Mesenteric fat pad (tissue), 1 donor: ENCODE data around the gene TYW1B. TPM values are rescaled to one million over a fixed set of nuclear protein-coding genes. Genes with fewer than 3 reads are reported as not detected.
"Not testable (repeated sequence)": the region's sequence is repeated elsewhere in the genome, so short reads cannot be mapped to it uniquely, and the experiment has no call there.

Experiments used
- DNase-seq: peaks from one replicate; pipeline ENCODE4 v3.0.0-alpha.2; 2020; ENCODE audit warnings: low spot score
- microRNA-seq: library from miRNA; unstranded; fragments of <30 nt; microRNA quantifications from one replicate; pipeline ENCODE4 v1.2.0, GENCODE V29; 2020; ENCODE audit warnings: borderline number of aligned reads
- total RNA-seq: library from RNA; stranded (reverse); fragmentation: NEBNext Ultra II Directional; extraction: Animal tissue kit (Norgen Biotek cat#: 25700); gene quantifications from one replicate; pipeline ENCODE4 v1.2.1, GENCODE V29; 2021
- donor health status: DM: yes; HTN: yes; CAD: no.

TYW1B gene
- total RNA-seq, 1 donor from 2014 or later, result 2.4 TPM

DNA sequence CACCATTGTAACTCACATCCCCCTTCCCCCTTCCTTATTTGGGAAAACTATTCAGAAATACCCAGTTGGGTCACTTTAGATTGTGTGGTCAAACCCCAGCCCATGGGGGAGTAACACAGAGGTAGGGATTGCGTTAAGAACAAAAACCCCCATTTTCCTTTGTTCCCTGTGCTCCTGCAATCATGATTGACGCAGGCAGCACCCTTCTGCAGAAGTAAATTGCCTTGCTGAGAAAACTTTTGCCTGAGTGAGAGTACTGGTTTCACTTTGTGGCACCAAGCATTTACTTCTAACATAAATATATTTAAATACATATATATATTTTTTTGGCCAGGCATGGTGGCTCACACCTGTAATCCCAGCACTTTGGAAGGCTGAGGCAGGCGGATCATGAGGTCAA lies 266.0 kb downstream of the TYW1B start:
- DNase-seq, result not testable (repeated sequence)

DNA sequence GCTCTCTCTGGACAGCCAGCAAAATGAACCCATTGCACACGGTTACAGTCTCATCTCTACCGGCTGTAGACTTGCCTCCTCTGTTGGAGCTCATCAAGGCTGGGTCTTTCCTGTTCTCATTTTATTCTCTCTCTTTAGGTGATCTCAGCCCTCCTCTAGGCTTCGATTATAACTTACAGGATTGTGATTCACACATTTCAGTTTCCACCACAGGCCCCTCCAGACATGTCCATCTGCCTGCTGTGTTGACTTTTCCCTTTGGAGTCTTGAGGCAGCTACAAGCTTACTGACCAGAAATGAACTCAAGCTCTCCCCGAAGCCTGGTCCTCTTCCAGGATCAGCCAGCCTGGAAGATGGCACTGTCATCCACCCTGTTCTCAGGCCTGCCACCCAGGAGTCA lies 268.5 kb downstream of the TYW1B start:
- not testable (repeated sequence) for DNase-seq

DNA sequence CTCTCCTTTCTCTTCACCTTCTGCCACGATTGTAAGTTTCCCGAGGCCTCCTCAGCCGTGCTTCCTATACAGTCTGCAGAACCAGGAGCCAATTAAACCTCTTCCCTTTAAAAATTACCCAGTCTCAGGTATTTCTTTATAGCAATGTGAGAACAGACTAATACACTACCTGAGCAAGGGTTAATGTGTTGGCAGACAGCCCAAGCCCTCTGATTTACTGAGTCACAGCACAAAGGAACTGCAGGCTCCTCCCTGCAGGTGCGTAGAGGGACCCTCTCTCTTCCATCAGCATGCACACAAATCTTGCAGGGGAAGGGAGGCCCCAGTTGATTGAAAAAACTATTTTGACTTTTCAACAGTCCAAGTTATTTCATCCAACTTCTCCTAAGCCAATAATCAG lies 271.3 kb downstream of the TYW1B start:
- not testable (repeated sequence) for DNase-seq

DNA sequence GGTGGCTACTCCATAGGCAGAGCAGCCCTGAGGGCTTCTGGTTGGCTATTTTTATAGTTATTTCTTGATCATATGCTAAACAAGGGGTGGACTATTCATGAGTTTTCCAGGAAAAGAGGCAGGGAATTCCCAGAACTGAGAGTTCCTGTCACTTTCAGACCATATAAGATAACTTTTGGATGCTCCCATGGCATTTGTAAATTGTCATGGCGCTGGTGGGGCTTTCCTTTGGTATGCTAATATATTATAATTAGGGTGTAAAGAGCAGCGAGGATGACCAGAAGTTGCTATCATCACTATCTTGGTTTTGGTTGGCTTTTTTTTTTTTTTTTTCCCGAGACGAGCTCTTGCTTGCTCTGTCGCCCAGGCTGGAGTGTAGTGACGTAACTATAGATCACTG lies 272.8 kb downstream of the TYW1B start:
- DNase-seq, result not testable (repeated sequence)

DNA sequence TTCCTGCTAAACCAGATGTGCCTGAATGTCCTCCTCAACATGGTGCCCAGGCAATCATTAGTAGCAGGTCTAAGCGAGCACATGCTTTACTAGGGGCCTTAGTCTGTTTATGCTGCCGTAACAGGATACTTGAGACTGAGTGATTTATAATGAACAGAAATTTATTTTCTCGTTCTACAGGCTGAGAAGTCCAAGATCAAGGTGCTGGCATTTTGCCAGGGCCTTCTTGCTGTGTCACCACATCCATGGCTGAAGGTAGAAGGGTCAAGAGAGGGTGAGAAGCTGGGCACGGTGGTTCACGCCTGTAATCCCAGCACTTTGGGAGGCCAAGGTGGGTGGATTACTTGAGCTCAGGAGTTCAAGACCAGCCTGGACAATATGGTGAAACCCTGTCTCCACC lies 273.6 kb downstream of the TYW1B start:
- not testable (repeated sequence) for DNase-seq

DNA sequence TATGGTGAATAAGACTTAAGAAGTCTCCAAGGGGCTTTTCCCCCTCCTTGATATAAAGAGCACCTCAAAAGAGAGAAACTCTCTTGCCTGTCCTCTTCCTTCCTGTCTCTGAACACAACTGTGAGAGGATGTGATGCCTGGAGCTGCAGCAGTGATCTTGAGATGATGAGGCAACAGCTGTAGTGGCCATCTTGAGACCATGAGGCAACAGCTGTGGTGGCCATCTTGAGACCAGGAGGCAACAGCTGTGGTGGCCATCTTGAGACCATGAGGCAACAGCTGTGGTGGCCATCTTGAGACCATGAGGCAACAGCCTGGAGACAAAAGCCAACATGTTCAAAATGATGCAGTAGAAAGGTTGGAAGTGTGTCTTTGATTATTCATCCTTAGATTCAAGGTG lies 277.5 kb downstream of the TYW1B start:
- DNase-seq, result not testable (repeated sequence)

DNA sequence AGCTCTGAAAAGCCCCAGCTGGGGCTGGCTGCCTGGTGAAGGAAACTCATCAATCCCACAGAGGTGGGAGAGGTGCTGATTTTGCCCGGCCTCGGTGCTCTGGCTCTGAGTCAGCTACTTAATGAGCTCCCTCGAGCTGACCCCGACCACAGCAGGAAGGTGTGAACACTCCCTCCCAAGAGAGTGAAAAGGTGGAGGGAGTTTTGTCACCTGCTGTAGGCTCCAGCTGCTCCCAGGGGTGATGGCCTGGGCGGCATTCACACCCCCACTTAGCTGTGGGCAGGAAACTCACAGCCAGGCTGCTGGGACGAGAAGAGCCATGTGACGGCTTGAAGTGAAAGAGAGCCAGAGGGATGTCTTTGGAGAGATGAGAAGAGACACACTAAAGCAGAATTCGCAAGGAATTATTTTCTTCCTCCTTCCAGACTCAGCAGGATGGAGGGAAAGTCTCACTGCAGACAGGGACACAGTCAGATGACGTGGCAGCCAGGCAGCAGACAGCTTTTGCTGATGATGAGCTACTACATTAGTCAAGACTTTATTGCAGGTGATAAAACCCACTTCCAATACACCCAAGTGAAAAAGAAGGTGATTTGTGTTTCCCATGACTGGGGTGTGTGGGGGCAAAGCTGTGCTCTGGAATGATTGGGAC lies 281.3 kb downstream of the TYW1B start:
- DNase-seq, result not testable (repeated sequence)

DNA sequence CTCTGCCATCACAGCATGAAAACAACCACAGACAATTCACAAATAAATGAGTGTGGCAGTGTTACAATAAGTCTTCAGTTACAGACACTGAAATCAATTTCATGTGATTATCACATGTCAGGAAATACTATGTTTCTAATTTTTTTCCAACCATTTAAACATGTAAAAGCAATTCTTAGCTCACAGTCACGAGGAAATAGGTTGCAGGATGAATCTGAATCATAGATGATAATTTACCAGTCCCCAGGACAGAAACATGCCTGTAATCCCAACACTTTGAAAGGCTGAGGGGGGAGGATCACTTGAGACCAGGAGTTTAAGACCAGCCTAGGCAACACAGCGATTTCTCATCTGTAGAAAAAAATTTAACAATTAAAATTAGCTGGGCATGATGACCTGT lies 283.5 kb downstream of the TYW1B start:
- DNase-seq, result not testable (repeated sequence)

DNA sequence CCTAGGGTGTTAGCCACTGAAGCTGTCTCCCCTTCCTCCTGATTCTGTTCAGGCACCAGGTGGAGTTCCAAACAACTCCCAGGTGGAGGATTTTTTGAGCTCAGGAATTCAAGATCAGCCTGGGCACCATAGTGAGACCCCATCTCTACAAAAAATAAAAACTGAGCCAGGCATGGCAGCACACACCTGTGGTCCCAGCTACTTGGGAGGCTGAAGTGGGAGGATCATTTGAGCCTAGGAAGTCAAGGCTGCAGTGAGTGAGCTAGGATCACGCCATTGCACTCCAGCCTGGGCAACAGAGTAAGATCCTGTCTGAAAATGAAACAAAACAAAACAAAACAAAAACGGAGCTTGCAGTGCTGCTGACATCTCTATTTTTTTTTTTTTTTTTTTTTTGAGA lies 287.1 kb downstream of the TYW1B start:
- DNase-seq, result no peak

DNA sequence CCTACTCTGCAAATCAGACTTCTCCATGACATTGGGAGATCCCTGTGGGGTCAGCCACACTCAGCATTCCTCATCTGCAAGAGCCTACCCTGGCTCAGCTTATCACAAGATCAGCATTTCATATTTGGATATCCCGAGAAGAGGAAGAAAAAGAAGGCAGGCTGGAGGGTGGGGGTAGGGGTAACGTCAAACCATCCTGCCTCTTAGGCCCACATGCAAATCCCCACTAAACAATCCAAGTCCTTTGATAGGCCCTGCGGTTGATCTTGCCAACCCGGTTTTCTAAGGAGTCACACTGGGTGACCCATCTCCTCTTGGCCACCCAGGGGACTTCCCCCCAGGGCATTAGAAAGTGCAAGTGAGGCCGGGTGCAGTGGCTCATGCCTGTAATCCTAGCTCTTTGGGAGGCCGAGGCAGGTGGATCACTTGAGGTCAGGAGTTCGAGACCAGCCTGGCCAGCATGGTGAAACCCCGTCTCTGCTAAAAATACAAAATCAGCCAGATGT lies 287.8 kb downstream of the TYW1B start:
- DNase-seq, result no peak

DNA sequence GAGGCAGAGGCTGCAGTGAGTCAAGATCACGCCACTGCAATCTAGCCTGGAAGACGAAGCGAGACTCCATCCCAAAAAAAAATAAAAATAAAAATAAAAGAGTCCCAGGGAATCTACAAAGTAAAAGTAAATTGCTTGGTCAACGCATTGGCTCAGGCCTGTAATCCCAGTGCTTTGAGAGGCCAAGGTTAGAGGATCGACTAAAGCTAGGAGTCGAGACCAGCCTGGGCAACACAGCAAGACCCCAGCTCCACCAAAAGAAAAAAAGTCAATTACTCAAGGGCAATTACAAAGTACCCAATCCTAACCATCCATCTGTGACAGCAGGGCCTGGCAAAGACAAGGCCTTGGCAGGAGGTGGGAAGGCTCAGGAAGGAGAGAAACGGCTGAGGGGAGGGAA lies 288.3 kb downstream of the TYW1B start:
- no peak for DNase-seq

DNA sequence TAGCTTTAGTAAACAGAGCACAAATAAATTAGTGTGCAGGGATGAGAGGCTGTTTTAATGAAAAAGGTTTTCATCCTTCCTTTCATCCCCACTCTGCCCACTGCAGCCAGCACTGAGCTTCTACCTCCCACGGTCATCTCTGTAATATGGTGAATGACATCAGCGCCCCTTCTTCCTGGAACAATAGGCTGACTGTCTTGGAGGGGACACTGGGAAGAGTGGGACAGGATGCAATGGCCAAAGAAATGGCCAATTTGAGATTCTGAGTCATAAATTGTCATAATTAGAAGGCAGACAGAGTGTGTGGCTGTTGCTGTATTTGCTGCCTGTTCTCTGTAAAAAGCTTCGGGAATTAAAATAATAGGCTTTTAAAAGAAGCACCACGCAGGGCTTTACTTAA lies 289.1 kb downstream of the TYW1B start:
- DNase-seq, result no peak

DNA sequence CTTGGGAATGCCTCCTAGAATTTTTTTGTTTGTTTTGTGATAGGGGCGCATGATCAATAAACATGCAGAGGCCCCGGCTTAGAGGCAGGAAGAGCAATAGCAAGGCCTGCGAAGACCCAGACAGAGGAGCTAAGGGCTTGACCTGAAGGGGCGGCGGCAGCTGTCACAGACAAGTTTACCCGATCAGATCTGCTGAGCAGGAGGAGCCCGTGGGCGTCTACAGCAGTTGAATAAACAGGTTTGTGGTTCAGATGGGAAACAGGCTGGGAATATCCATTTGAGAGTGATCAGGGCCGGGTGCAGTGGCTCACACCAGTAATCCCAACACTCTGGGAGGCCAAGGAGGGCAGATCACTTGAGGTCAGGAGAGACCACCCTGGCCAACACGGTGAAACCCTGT lies 289.9 kb downstream of the TYW1B start:
- no peak for DNase-seq

DNA sequence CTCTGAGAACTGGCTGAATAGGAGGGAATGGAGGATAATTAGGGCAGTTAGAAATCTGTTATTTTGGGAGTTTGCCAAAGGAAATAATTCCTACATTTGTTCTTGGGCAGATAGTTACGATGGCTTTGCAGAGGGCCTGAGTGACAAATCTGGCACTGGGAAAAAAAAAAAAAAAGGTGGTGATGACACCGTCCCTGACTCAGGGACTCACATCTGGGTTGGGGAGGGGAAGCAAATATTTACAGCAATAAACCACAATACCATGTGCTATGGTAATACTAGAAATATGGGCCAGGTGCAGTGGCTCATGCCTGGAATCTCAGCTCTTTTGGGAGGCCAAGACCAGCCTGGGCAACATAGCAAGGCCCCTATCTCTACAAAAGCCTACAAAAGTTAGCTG lies 292.0 kb downstream of the TYW1B start:
- not testable (repeated sequence) for DNase-seq

DNA sequence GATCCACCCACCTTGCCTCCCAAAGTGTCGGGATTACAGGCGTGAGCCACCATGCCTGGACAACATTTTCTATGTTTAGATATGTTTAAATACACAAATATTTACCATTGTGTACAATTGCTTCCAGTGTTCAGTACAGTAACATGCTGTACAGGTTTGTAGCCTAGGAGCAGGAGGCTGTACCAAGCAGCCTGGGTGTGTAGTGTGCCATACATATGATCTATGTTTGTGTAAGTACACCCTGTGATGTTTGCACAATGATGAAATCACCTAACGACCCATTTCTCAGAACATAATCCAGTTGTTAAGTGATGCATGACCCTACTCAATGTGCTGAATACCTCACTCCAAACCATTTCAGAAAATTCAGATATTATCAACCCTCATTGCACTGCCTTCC lies 297.0 kb downstream of the TYW1B start:
- not testable (repeated sequence) for DNase-seq

Small RNAs within 50 kb of the gene (microRNA-seq; reads per million reads assigned to microRNA genes)
- not detected for gene MIR4650-2

Other genes with a start within 250 kb of the TYW1B start
- gene POM121, start 96.9 kb upstream of the TYW1B start, total RNA-seq, result 60.6 TPM
- 0.61 TPM for gene TRIM74, start 141.3 kb upstream of the TYW1B start, total RNA-seq
- gene SPDYE8, start 201.6 kb upstream of the TYW1B start, total RNA-seq, result not detected
- gene SPDYE11, start 229.7 kb upstream of the TYW1B start, total RNA-seq, result not detected